ENCODE measurements around the gene ADD3.
A peak's percentile ranks its signal among the peaks of the same experiment; 100 is the strongest.

Gene ADD3

GRCh38 chr10:109961174-109962001, 46.4 kb upstream of the ADD3 start:
- Histone ChIP-seq H3K4me2 (ENCODE audit: low read length) (peak overlapping the region; percentile 1), H4K91ac (ENCODE audit: low read depth, low read length) (no peak overlapping the region), H2AK5ac (ENCODE audit: low read length) (no peak overlapping the region), H3K79me2 (ENCODE audit: control insufficient read depth, insufficient read depth, low read length, poor library complexity) (no peaks in the 10 kb centered on the region), H4K8ac (ENCODE audit: low read depth, low read length) (no peak overlapping the region), H2BK12ac (ENCODE audit: low read length) (no peak overlapping the region), H2BK120ac (ENCODE audit: insufficient read depth, low read length, poor library complexity) (no peak overlapping the region), H3K36me3 (ENCODE audit: control insufficient read depth in 1 of 2, insufficient read depth in 2 of 2, low read length in 2 of 2) (no peaks in the 10 kb centered on the region), H3K18ac (ENCODE audit: low read length) (no peak overlapping the region), H2AFZ (ENCODE audit: insufficient read depth, low read length, poor library complexity) (no peak overlapping the region), H3K4me1 (ENCODE audit: control insufficient read depth in 1 of 2, insufficient read depth in 2 of 2, low read length in 2 of 2) (peaks cover 5 to 9% of the 10 kb centered on the region in 2 experiments), H3K14ac (ENCODE audit: low read length) (no peak overlapping the region), H3K27me3 (ENCODE audit: insufficient read depth, low read length) (no peaks in the 10 kb centered on the region), H3K27ac (ENCODE audit: low read depth, low read length) (peak overlapping the region; percentile 4), H3K79me1 (ENCODE audit: low read length) (peaks cover 3% of the 10 kb centered on the region), H2BK5ac (ENCODE audit: low read depth, low read length, poor library complexity) (no peak overlapping the region), H3K9ac (ENCODE audit: low read length) (no peak overlapping the region), H3K23ac (ENCODE audit: low read length) (no peak overlapping the region), H3K4ac (ENCODE audit: low read depth, low read length) (no peak overlapping the region), H3K4me3 (ENCODE audit: low read depth, low read length) (no peak overlapping the region), H3K9me3 (ENCODE audit: insufficient read depth, low read depth, low read length) (no peaks in the 10 kb centered on the region), H4K12ac (ENCODE audit: low read depth, low read length) (no peak overlapping the region)
- no CpG with 5 or more reads among the region's 5 CpGs for WGBS (ENCODE audit: extremely low coverage, insufficient coverage, insufficient read length)
- no peak for DNase-seq

- Histone ChIP-seq H3K9ac (ENCODE audit: low read length) (no peak overlapping the region), H3K18ac (ENCODE audit: low read length) (no peak overlapping the region), H3K79me2 (ENCODE audit: control insufficient read depth, insufficient read depth, low read length, poor library complexity) (no peaks in the 10 kb centered on the region), H4K91ac (ENCODE audit: low read depth, low read length) (no peak overlapping the region), H2BK12ac (ENCODE audit: low read length) (peak overlapping the region; percentile 3), H3K79me1 (ENCODE audit: low read length) (peaks cover 3% of the 10 kb centered on the region), H3K27ac (ENCODE audit: low read depth, low read length) (no peak overlapping the region), H3K4me3 (ENCODE audit: low read depth, low read length) (no peak overlapping the region), H3K23ac (ENCODE audit: low read length) (no peak overlapping the region), H3K4me1 (ENCODE audit: control insufficient read depth in 1 of 2, insufficient read depth in 2 of 2, low read length in 2 of 2) (peaks cover 5 to 12% of the 10 kb centered on the region in 2 experiments), H3K4me2 (ENCODE audit: low read length) (no peak overlapping the region), H2BK120ac (ENCODE audit: insufficient read depth, low read length, poor library complexity) (no peak overlapping the region), H3K4ac (ENCODE audit: low read depth, low read length) (no peak overlapping the region), H4K12ac (ENCODE audit: low read depth, low read length) (no peak overlapping the region), H2AK5ac (ENCODE audit: low read length) (no peak overlapping the region), H3K36me3 (ENCODE audit: control insufficient read depth in 1 of 2, insufficient read depth in 2 of 2, low read length in 2 of 2) (no peaks in the 10 kb centered on the region), H4K8ac (ENCODE audit: low read depth, low read length) (no peak overlapping the region), H2BK5ac (ENCODE audit: low read depth, low read length, poor library complexity) (no peak overlapping the region), H3K9me3 (ENCODE audit: insufficient read depth, low read depth, low read length) (no peaks in the 10 kb centered on the region), H2AFZ (ENCODE audit: insufficient read depth, low read length, poor library complexity) (no peak overlapping the region), H3K27me3 (ENCODE audit: insufficient read depth, low read length) (no peaks in the 10 kb centered on the region), H3K14ac (ENCODE audit: low read length) (no peak overlapping the region)
- WGBS (ENCODE audit: extremely low coverage, insufficient coverage, insufficient read length) = no CpG with 5 or more reads among the region's 1 CpG
- no peak for DNase-seq
These were observed 45.5 kb upstream of the ADD3 start for GRCh38 chr10:109962247-109962646.

GRCh38 chr10:109963439-109963838, 44.3 kb upstream of the ADD3 start:
- H2BK5ac ChIP-seq (ENCODE audit: low read depth, low read length, poor library complexity) = no peak overlapping the region
- H3K79me2 ChIP-seq (ENCODE audit: control insufficient read depth, insufficient read depth, low read length, poor library complexity) = no peaks in the 10 kb centered on the region
- no peak overlapping the region for H3K4me2 ChIP-seq (ENCODE audit: low read length)
- H3K9me3 ChIP-seq (ENCODE audit: insufficient read depth, low read depth, low read length) = no peaks in the 10 kb centered on the region
- no CpG with 5 or more reads among the region's 5 CpGs for WGBS (ENCODE audit: extremely low coverage, insufficient coverage, insufficient read length)
- H2AK5ac ChIP-seq (ENCODE audit: low read length) = no peak overlapping the region
- H2BK120ac ChIP-seq (ENCODE audit: insufficient read depth, low read length, poor library complexity) = no peak overlapping the region
- no peak overlapping the region for H2AFZ ChIP-seq (ENCODE audit: insufficient read depth, low read length, poor library complexity)
- peaks cover 3% of the 10 kb centered on the region for H3K79me1 ChIP-seq (ENCODE audit: low read length)
- H2BK12ac ChIP-seq (ENCODE audit: low read length) = no peak overlapping the region
- no peak overlapping the region for H3K9ac ChIP-seq (ENCODE audit: low read length)
- H3K4ac ChIP-seq (ENCODE audit: low read depth, low read length) = no peak overlapping the region
- no peak overlapping the region for H4K8ac ChIP-seq (ENCODE audit: low read depth, low read length)
- peaks cover 8 to 14% of the 10 kb centered on the region in 2 experiments for H3K4me1 ChIP-seq (ENCODE audit: control insufficient read depth in 1 of 2, insufficient read depth in 2 of 2, low read length in 2 of 2)
- H3K14ac ChIP-seq (ENCODE audit: low read length) = no peak overlapping the region
- H3K4me3 ChIP-seq (ENCODE audit: low read depth, low read length) = no peak overlapping the region
- no peak overlapping the region for H4K91ac ChIP-seq (ENCODE audit: low read depth, low read length)
- H3K36me3 ChIP-seq (ENCODE audit: control insufficient read depth in 1 of 2, insufficient read depth in 2 of 2, low read length in 2 of 2) = no peaks in the 10 kb centered on the region
- DNase-seq = no peak
- H3K27me3 ChIP-seq (ENCODE audit: insufficient read depth, low read length) = no peaks in the 10 kb centered on the region
- peak overlapping the region; percentile 87 for H3K23ac ChIP-seq (ENCODE audit: low read length)
- H4K12ac ChIP-seq (ENCODE audit: low read depth, low read length) = no peak overlapping the region
- no peak overlapping the region for H3K27ac ChIP-seq (ENCODE audit: low read depth, low read length)
- no peak overlapping the region for H3K18ac ChIP-seq (ENCODE audit: low read length)

GRCh38 chr10:109964318-109964717, 43.5 kb upstream of the ADD3 start:
- Histone ChIP-seq H4K91ac (ENCODE audit: low read depth, low read length) (no peak overlapping the region), H2BK12ac (ENCODE audit: low read length) (no peak overlapping the region), H2AK5ac (ENCODE audit: low read length) (no peak overlapping the region), H3K4me3 (ENCODE audit: low read depth, low read length) (no peak overlapping the region), H3K4me1 (ENCODE audit: control insufficient read depth in 1 of 2, insufficient read depth in 2 of 2, low read length in 2 of 2) (peaks cover 8 to 14% of the 10 kb centered on the region in 2 experiments), H3K36me3 (ENCODE audit: control insufficient read depth in 1 of 2, insufficient read depth in 2 of 2, low read length in 2 of 2) (no peaks in the 10 kb centered on the region), H3K9me3 (ENCODE audit: insufficient read depth, low read depth, low read length) (no peaks in the 10 kb centered on the region), H3K4ac (ENCODE audit: low read depth, low read length) (no peak overlapping the region), H3K23ac (ENCODE audit: low read length) (no peak overlapping the region), H3K27me3 (ENCODE audit: insufficient read depth, low read length) (no peaks in the 10 kb centered on the region), H3K27ac (ENCODE audit: low read depth, low read length) (no peak overlapping the region), H2AFZ (ENCODE audit: insufficient read depth, low read length, poor library complexity) (no peak overlapping the region), H3K18ac (ENCODE audit: low read length) (no peak overlapping the region), H3K79me1 (ENCODE audit: low read length) (peaks cover 6% of the 10 kb centered on the region), H3K14ac (ENCODE audit: low read length) (no peak overlapping the region), H2BK120ac (ENCODE audit: insufficient read depth, low read length, poor library complexity) (no peak overlapping the region), H2BK5ac (ENCODE audit: low read depth, low read length, poor library complexity) (no peak overlapping the region), H4K8ac (ENCODE audit: low read depth, low read length) (no peak overlapping the region), H4K12ac (ENCODE audit: low read depth, low read length) (no peak overlapping the region), H3K9ac (ENCODE audit: low read length) (no peak overlapping the region), H3K79me2 (ENCODE audit: control insufficient read depth, insufficient read depth, low read length, poor library complexity) (no peaks in the 10 kb centered on the region), H3K4me2 (ENCODE audit: low read length) (no peak overlapping the region)
- no peak for DNase-seq
- no CpG with 5 or more reads among the region's 10 CpGs for WGBS (ENCODE audit: extremely low coverage, insufficient coverage, insufficient read length)

All from trophoblast cell (in vitro differentiated cells and primary cell).